Prostate gland (tissue), 2 donors: ENCODE measurements around the gene HAUS5. TPM values are rescaled to one million over a fixed set of nuclear protein-coding genes. Genes with fewer than 3 reads are reported as not detected.
"Not testable (repeated sequence)": the region's sequence is repeated elsewhere in the genome, so short reads cannot be mapped to it uniquely, and the experiment has no call there.

Experiments used
- DNase-seq: peaks from one replicate; pipeline ENCODE4 v3.0.0-alpha.2; 2019; ENCODE audit warnings: low spot score
- H3K27ac ChIP-seq, 2 donors: fragments of 200-600 bp; sonication (generic); 2 replicates each; pipeline ENCODE4 v1.5.1; 2017 to 2019
- H3K27me3 ChIP-seq: fragments of 200-600 bp; sonication (generic); replicated peaks from 2 replicates; pipeline ENCODE4 v1.5.1; 2019; ENCODE audit not compliant: insufficient read depth
- H3K36me3 ChIP-seq, 2 donors: fragments of 200-600 bp; sonication (generic); 1 replicate in 1 of 2; 2 replicates in 1 of 2; pipeline versions ENCODE4 v1.5.1 to v1.8.1; 2017 to 2019
- H3K4me1 ChIP-seq: fragments of 200-600 bp; sonication (generic); replicated peaks from 2 replicates; pipeline ENCODE4 v1.5.1; 2019
- H3K4me3 ChIP-seq, 2 donors: fragments of 200-600 bp; sonication (generic); 2 replicates each; pipeline ENCODE4 v1.5.1; 2017 to 2019
- H3K9me3 ChIP-seq: fragments of 200-600 bp; sonication (generic); 2 replicates; pipeline ENCODE4 v1.5.1; 2017
- POLR2A ChIP-seq: fragments of 450-650 bp; IDR thresholded peaks from one replicate; pipeline ENCODE4 v1.6.1; 2016; ENCODE audit warnings: antibody characterized with exemption, mild to moderate bottlenecking
- POLR2AphosphoS5 ChIP-seq: sonication (generic); formaldehyde crosslinking; IDR thresholded peaks from one replicate; pipeline ENCODE4 v1.6.1; 2017; ENCODE audit warnings: antibody characterized with exemption
- WGBS: methylation state at CpG from one replicate; pipeline ENCODE4 v1.1.5; 2018; 5-methylcytosine and 5-hydroxymethylcytosine counted together
- intact Hi-C: fragments of 100-400 bp; cut with DNase I; formaldehyde crosslinking; loops from one replicate; pipeline ENCODE4 v1.14.2; 2022
- total RNA-seq, 2 donors: library from RNA; depleted of rRNA; stranded (reverse); fragments of >200 nt; gene quantifications; one replicate each; pipeline ENCODE4 v1.1.0, GENCODE V29; 2016
- TF ChIP-seq, protein P1 (sequence below), 4 experiments: fragments of 200-600 bp in 2 of 4; fragments of 450-650 bp in 2 of 4; sonication (generic) in 2 of 4; IDR thresholded peaks; 1 replicate in 3 of 4; 2 replicates in 1 of 4; pipeline ENCODE4 v1.5.1; 2016 to 2019; ENCODE audit warnings: antibody characterized with exemption in 4 of 4, mild to moderate bottlenecking in 2 of 4, moderate library complexity in 2 of 4

HAUS5 gene
- total RNA-seq, 2 donors from 2014 or later, result 10.0 to 17.5 TPM

DNA sequence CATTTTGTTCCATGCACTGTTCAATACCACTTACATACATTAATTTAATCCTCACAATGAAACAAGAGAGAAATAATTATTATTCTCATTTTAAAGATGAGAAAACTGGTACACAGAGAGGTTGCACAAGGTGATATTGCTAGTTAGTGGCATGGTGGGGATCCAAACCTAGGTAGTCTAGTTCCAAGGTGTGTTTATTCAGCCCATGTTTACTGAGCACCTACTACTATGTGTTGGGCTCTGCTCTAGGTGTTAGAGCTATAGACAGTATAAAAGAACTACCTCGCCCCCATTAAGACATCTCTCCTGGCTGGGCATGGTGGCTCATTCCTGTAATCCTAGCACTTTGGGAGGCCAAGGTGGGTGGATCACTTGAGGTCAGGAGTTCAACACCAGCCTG is 29.8 kb upstream of the HAUS5 start:
- no peak for TF ChIP-seq POLR2AphosphoS5
- no peak for TF ChIP-seq POLR2A
- TF ChIP-seq, protein P1, sequence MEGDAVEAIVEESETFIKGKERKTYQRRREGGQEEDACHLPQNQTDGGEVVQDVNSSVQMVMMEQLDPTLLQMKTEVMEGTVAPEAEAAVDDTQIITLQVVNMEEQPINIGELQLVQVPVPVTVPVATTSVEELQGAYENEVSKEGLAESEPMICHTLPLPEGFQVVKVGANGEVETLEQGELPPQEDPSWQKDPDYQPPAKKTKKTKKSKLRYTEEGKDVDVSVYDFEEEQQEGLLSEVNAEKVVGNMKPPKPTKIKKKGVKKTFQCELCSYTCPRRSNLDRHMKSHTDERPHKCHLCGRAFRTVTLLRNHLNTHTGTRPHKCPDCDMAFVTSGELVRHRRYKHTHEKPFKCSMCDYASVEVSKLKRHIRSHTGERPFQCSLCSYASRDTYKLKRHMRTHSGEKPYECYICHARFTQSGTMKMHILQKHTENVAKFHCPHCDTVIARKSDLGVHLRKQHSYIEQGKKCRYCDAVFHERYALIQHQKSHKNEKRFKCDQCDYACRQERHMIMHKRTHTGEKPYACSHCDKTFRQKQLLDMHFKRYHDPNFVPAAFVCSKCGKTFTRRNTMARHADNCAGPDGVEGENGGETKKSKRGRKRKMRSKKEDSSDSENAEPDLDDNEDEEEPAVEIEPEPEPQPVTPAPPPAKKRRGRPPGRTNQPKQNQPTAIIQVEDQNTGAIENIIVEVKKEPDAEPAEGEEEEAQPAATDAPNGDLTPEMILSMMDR (IDR thresholded peaks at IDR 0.05), result no peak
- Histone ChIP-seq H3K4me1 (no peaks in the 10 kb centered on the region), H3K4me3 (no peak overlapping the region), H3K27ac (no peak overlapping the region), H3K9me3 (no peaks in the 10 kb centered on the region), H3K36me3 (no peaks in the 10 kb centered on the region), H3K27me3 (no peaks in the 10 kb centered on the region)
- intact Hi-C loops, result no loop called here
- no peak for DNase-seq
- 75% methylated on average over 1 of the region's 1 CpG for WGBS

GRCh38 chr19:35585848-35586247 is 26.7 kb upstream of the HAUS5 start, which contains the start of gene PMIS2:
Gene PMIS2 (plus strand): TSS chr19:35586173. CDS start chr19:35586260, 87 bp downstream.
- no peak for DNase-seq
- Histone ChIP-seq H3K4me1 (no peaks in the 10 kb centered on the region), H3K27me3 (no peaks in the 10 kb centered on the region), H3K9me3 (no peaks in the 10 kb centered on the region), H3K27ac (no peak within 1 kb of the TSS), H3K36me3 (no peaks in the 10 kb centered on the region), H3K4me3 (no peak within 1 kb of the TSS)
- WGBS, result 34% methylated on average over 12 of the region's 16 CpGs
- no peak for TF ChIP-seq POLR2AphosphoS5
- TF ChIP-seq POLR2A, result no peak
- TF ChIP-seq, protein P1 (IDR thresholded peaks at IDR 0.05), result no peak
- intact Hi-C loops, result no loop called here

DNA sequence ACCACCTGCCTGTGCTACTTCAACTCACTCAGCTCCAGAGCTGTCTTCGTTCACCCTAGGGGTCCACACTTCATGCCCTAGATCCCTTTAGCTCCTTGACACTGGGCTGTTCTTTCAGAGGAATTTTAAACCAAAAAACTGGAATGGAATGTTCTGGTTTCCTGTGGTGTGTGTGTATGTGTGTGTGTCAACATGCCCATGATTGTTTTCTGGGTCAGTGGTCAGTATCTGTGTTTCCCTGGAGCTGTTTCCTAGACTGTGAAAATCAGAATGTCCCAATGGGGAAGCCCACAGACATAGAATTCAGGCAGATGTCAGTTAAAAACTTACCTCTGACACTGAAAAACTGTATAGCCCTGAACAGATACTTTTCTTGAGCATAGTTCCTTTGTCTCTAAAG is 25.2 kb upstream of the HAUS5 start:
- Histone ChIP-seq H3K4me1 (no peaks in the 10 kb centered on the region), H3K27me3 (no peaks in the 10 kb centered on the region), H3K4me3 (no peak overlapping the region), H3K9me3 (no peaks in the 10 kb centered on the region), H3K27ac (no peak overlapping the region), H3K36me3 (no peaks in the 10 kb centered on the region)
- no peak for DNase-seq
- TF ChIP-seq, protein P1 (IDR thresholded peaks at IDR 0.05), result no peak
- no peak for TF ChIP-seq POLR2AphosphoS5
- TF ChIP-seq POLR2A, result no peak
- intact Hi-C loops, result no loop called here
- WGBS, result 43% methylated on average over 1 of the region's 1 CpG

DNA sequence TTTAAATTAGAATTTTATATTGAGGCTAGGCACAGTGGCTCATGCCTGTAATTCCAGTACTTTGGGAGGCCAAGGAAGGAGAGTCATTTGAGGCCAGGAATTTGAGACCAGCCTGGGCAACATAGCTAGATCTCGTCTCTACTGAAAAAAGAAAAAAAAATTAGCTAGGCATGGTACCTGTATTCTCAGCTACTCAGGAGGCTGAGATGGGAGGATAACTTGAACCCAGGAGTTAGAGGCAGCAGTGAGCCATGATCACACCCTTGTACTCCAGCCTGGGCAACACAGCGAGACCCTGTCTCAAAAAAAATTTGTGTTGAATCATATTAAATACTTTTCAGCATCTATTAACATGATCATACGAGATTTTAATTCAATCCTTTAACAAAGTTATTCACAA is 21.7 kb upstream of the HAUS5 start:
- Histone ChIP-seq H3K27me3 (no peaks in the 10 kb centered on the region), H3K36me3 (no peaks in the 10 kb centered on the region), H3K9me3 (no peaks in the 10 kb centered on the region), H3K27ac (no peak overlapping the region), H3K4me3 (no peak overlapping the region), H3K4me1 (no peaks in the 10 kb centered on the region)
- TF ChIP-seq POLR2A (no peak), POLR2AphosphoS5 (no peak)
- TF ChIP-seq, protein P1 (IDR thresholded peaks at IDR 0.05), result no peak
- WGBS, result 75% methylated on average over 3 of the region's 3 CpGs
- DNase-seq, result no peak
- intact Hi-C loops, result no loop called here

DNA sequence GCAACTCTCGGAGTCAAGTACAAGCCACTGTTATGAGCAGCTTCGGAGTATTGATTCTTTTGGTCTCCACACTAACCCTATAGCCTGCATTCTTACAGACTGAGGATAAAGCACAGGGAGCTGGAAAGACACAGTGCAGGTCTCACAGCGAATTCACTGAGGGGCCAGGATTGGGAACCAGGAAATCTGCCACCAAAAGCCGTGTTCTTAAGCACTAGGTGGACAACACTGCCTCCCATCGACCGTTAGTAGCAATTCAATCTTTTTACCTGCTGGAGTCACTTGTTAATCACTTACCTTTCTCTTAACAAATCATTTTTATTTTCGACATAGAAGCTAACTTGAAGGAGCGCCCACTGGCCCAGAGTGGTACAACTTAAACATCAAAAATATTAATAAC is 20.3 kb upstream of the HAUS5 start:
- TF ChIP-seq POLR2AphosphoS5 (no peak), POLR2A (no peak)
- TF ChIP-seq, protein P1 (IDR thresholded peaks at IDR 0.05), result peak in 3 of 4 experiments; percentile 27 to 38 (median 33)
- Histone ChIP-seq H3K4me1 (no peaks in the 10 kb centered on the region), H3K9me3 (no peaks in the 10 kb centered on the region), H3K36me3 (no peaks in the 10 kb centered on the region), H3K27me3 (no peaks in the 10 kb centered on the region), H3K27ac (no peak overlapping the region), H3K4me3 (no peak overlapping the region)
- 21% methylated on average over 8 of the region's 8 CpGs for WGBS
- peak; percentile 11 for DNase-seq
- intact Hi-C loops, result no loop called here

GRCh38 chr19:35595026-35595425 is 17.5 kb upstream of the HAUS5 start:
- 72% methylated on average over 3 of the region's 3 CpGs for WGBS
- H3K9me3 ChIP-seq, H3K27me3 ChIP-seq, intact Hi-C loops, DNase-seq, H3K27ac ChIP-seq, H3K4me1 ChIP-seq, H3K4me3 ChIP-seq, H3K36me3 ChIP-seq: not testable (repeated sequence)
